NCI-H2171 (cell line): ENCODE results near the gene NXPE3.
"Not testable (repeated sequence)": the region's sequence is repeated elsewhere in the genome, so short reads cannot be mapped to it uniquely, and the experiment has no call there.

Source experiments
- DNase-seq: peaks from one replicate; lab custom pipeline; 2025; lab: John Stamatoyannopoulos, UW

The NXPE3 gene

GRCh38 chr3:101851850-101852714 is 73.1 kb downstream of the NXPE3 start:
- DNase-seq, result no peak

GRCh38 chr3:101852983-101853840 is 74.2 kb downstream of the NXPE3 start:
- DNase-seq, result no peak

GRCh38 chr3:101853982-101854381 is 75.0 kb downstream of the NXPE3 start:
- no peak for DNase-seq

GRCh38 chr3:101854608-101855304 is 75.7 kb downstream of the NXPE3 start:
- no peak for DNase-seq

GRCh38 chr3:101857301-101857741 is 78.3 kb downstream of the NXPE3 start:
- DNase-seq, result no peak

- DNase-seq, result no peak
Observed at GRCh38 chr3:101858464-101859030, 79.5 kb downstream of the NXPE3 start.

- no peak for DNase-seq
Observed at GRCh38 chr3:101859882-101860448, 81.0 kb downstream of the NXPE3 start.

- no peak for DNase-seq
Observed at GRCh38 chr3:101861212-101861788, 82.3 kb downstream of the NXPE3 start.

GRCh38 chr3:101861789-101862415 is 82.9 kb downstream of the NXPE3 start:
- DNase-seq, result no peak

- DNase-seq, result no peak
Observed at GRCh38 chr3:101862416-101863165, 83.6 kb downstream of the NXPE3 start.

- not testable (repeated sequence) for DNase-seq
Observed at GRCh38 chr3:101864926-101865325, 85.9 kb downstream of the NXPE3 start.

GRCh38 chr3:101865751-101866509 is 86.9 kb downstream of the NXPE3 start:
- DNase-seq, result no peak

GRCh38 chr3:101867511-101867910 is 88.5 kb downstream of the NXPE3 start:
- no peak for DNase-seq

- DNase-seq, result no peak
Observed at GRCh38 chr3:101867996-101868395, 89.0 kb downstream of the NXPE3 start.

GRCh38 chr3:101868534-101869464 is 89.8 kb downstream of the NXPE3 start:
- DNase-seq, result no peak

GRCh38 chr3:101870138-101870537 is 91.1 kb downstream of the NXPE3 start:
- no peak for DNase-seq

- no peak for DNase-seq
Observed at GRCh38 chr3:101873619-101874018, 94.6 kb downstream of the NXPE3 start.

- DNase-seq, result no peak
Observed at GRCh38 chr3:101876142-101876541, 97.1 kb downstream of the NXPE3 start.
